Psoas muscle (tissue), 8 donors: ENCODE measurements around the gene SAMD10. TPM values are rescaled to one million over a fixed set of nuclear protein-coding genes. Genes with fewer than 3 reads are reported as not detected.
A peak's percentile ranks its signal among the peaks of the same experiment; 100 is the strongest.
"Not testable (repeated sequence)": the region's sequence is repeated elsewhere in the genome, so short reads cannot be mapped to it uniquely, and the experiment has no call there.

Experiments
- ATAC-seq, 4 donors: fragments of 200-7000 bp; cut with Tn5 transposase; one replicate each; pipeline ENCODE4 v1.9.1; 2020; ENCODE audit warnings: moderate library complexity in 3 of 4, mild to moderate bottlenecking in 2 of 4
- DNase-seq, 2 donors: peaks; one replicate each; pipeline ENCODE4 v3.0.0-alpha.2; 2020
- H3K27ac ChIP-seq: fragments of 200-600 bp; one replicate; pipeline ENCODE4 v1.8.0; 2022
- H3K27me3 ChIP-seq, 3 donors: fragments of 200-600 bp in 1 of 3; one replicate each; pipeline versions ENCODE4 v1.6.1 to v1.8.0; 2013 to 2022; ENCODE audit warnings: low read length in 2 of 3, mild to moderate bottlenecking in 2 of 3, moderate library complexity in 1 of 3; ENCODE audit not compliant: insufficient read depth in 3 of 3
- H3K36me3 ChIP-seq, 2 donors: fragments of 200-600 bp in 1 of 2; one replicate each; pipeline versions ENCODE4 v1.6.1 to v1.8.0; 2013 to 2022; ENCODE audit warnings: low read depth in 1 of 2, mild to moderate bottlenecking in 1 of 2, moderate library complexity in 1 of 2; ENCODE audit not compliant: insufficient read depth in 1 of 2
- H3K4me1 ChIP-seq: fragments of 200-600 bp; one replicate; pipeline ENCODE4 v1.8.0; 2022
- H3K4me3 ChIP-seq: fragments of 200-600 bp; one replicate; pipeline ENCODE4 v1.8.0; 2022; ENCODE audit warnings: mild to moderate bottlenecking
- H3K9me3 ChIP-seq: fragments of 200-600 bp; one replicate; pipeline ENCODE4 v1.8.0; 2022
- WGBS, 3 donors: extraction: QIAGEN DNeasy Blood & Tissue Kit; methylation state at CpG; one replicate each; pipeline versions ENCODE4 v1.1.6 to v1.1.7; 2013; 5-methylcytosine and 5-hydroxymethylcytosine counted together
- intact Hi-C, 2 donors: fragments of 100-400 bp; cut with DNase I; formaldehyde crosslinking; loops; one replicate each; pipeline versions ENCODE4 v1.11.0 to v1.14.2; 2022
- polyA plus RNA-seq, 3 donors: library from polyadenylated mRNA; stranded (reverse); fragments of 200-250 nt; gene quantifications; one replicate each; pipeline ENCODE4 v1.2.3, GENCODE V29; 2013
- total RNA-seq, 4 donors: library from RNA; stranded (reverse); fragmentation: NEBNext Ultra II Directional in 2 of 4; extraction: Animal tissue kit (Norgen Biotek cat#: 25700) in 2 of 4; gene quantifications; one replicate each; pipeline versions ENCODE4 v1.2.1 to v1.2.4, GENCODE V29; 2021 to 2023
- TF ChIP-seq, protein P1 (sequence below): fragments of 200-600 bp; IDR thresholded peaks from one replicate; pipeline ENCODE4 v1.8.0; 2022; ENCODE audit warnings: antibody characterized with exemption
- donor health status: healthy with polysubstance abuse.
- donor health status: DM: no; HTN: no; CAD: no; lungs with moderate emphysema.
- donor health status: Bipolar disorder and iron deficiency.
- donor health status: healthy.
- donor health status: DM: yes; HTN: yes; CAD: no.
- donor health status: DM: no; HTN: no; CAD: no.
- donor health status: DM: no; HTN: no; CAD: no.
- donor health status: DM: yes; HTN: yes; CAD: no.

SAMD10 gene
- total and polyA plus RNA-seq, 7 donors: 0.32 to 5.5 (median 0.56) TPM

DNA sequence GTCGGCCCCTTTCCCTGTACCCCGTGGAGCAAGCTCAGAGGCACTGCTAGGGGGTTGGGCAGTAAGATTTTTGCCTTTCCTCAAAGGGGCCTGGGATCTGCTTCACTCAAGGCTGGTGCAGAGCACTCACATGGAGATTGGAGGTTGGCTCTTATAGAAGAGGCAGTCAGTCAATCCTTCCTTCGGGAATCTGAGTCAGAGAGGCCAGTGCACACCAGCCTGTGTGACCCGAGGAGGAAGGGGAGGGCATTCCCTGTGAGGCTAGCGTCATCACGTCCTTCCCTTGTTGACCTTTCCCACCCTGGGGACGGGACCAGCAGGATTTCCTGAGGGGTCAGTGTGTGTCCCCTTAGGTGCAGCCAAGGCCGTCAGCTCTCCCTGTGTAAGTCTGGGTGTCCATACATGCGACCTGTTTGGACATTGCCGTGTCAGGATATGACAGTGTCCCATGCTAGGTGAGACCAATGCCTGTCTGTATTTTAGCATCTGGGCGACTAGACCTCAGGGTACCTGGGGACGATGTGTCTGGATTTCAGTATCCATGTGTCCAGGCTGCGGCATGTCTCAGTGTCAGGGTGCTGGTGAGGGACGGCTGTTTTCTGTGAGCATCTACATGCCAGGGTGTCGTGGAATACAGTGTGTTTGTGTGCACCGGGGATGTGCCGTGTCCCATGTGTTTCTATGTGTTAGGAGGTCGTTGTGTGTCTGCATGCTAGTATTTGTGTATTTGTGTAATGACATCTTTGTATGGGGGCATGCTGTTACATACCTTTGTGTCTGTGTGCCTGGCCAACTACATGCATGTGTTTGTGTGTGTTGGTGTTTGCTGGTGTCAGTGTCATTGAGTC is 6.9 kb downstream of the SAMD10 start:
- DNase-seq (peak in 1 of 2 donors; percentile 26), ATAC-seq (no peak)
- Histone ChIP-seq H3K36me3 (peaks cover 0 to 3% of the 10 kb centered on the region in 2 donors), H3K27ac (peak overlapping the region; percentile 53), H3K4me1 (peaks cover 10% of the 10 kb centered on the region), H3K9me3 (no peaks in the 10 kb centered on the region), H3K4me3 (no peak overlapping the region), H3K27me3 (no peaks in the 10 kb centered on the region)
- intact Hi-C loops: loop anchor here (5.0 kb wide), 2 partner anchors 185 to 435 kb away; partner anchors contain the start of gene PTK6 (in 1 of the 2)
- WGBS, 3 donors: 68 to 69% (median 69%) methylated on average over 18 of the region's 18 CpGs
- TF ChIP-seq, protein P1, sequence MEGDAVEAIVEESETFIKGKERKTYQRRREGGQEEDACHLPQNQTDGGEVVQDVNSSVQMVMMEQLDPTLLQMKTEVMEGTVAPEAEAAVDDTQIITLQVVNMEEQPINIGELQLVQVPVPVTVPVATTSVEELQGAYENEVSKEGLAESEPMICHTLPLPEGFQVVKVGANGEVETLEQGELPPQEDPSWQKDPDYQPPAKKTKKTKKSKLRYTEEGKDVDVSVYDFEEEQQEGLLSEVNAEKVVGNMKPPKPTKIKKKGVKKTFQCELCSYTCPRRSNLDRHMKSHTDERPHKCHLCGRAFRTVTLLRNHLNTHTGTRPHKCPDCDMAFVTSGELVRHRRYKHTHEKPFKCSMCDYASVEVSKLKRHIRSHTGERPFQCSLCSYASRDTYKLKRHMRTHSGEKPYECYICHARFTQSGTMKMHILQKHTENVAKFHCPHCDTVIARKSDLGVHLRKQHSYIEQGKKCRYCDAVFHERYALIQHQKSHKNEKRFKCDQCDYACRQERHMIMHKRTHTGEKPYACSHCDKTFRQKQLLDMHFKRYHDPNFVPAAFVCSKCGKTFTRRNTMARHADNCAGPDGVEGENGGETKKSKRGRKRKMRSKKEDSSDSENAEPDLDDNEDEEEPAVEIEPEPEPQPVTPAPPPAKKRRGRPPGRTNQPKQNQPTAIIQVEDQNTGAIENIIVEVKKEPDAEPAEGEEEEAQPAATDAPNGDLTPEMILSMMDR: no peak

DNA sequence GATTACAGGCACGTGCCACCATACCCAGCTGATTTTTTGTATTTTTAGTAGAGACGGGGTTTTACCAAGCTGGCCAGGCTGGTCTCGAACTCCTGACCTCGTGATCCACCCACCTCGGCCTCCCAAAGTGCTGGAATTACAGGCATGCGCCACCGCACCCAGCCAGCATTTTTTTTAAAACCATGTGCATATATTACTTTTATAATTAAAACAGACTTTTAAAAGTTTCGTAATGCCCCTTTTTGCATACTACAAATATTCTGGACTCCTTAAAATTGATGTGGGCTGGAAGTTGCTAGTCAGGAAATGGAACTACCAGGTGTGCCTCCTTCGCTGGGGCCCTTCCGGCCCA is 7.5 kb downstream of the SAMD10 start:
- intact Hi-C loops: loop anchor here (5.0 kb wide), 2 partner anchors 185 to 435 kb away; partner anchors contain the start of gene PTK6 (in 1 of the 2)
- Histone ChIP-seq H3K27ac (peak overlapping the region; percentile 53), H3K4me1 (peaks cover 10% of the 10 kb centered on the region)
- H3K36me3 ChIP-seq, H3K9me3 ChIP-seq, DNase-seq, ATAC-seq, H3K4me3 ChIP-seq, H3K27me3 ChIP-seq: not testable (repeated sequence)
- WGBS, 3 donors: 75 to 83% (median 76%) methylated on average over 10 of the region's 10 CpGs

DNA sequence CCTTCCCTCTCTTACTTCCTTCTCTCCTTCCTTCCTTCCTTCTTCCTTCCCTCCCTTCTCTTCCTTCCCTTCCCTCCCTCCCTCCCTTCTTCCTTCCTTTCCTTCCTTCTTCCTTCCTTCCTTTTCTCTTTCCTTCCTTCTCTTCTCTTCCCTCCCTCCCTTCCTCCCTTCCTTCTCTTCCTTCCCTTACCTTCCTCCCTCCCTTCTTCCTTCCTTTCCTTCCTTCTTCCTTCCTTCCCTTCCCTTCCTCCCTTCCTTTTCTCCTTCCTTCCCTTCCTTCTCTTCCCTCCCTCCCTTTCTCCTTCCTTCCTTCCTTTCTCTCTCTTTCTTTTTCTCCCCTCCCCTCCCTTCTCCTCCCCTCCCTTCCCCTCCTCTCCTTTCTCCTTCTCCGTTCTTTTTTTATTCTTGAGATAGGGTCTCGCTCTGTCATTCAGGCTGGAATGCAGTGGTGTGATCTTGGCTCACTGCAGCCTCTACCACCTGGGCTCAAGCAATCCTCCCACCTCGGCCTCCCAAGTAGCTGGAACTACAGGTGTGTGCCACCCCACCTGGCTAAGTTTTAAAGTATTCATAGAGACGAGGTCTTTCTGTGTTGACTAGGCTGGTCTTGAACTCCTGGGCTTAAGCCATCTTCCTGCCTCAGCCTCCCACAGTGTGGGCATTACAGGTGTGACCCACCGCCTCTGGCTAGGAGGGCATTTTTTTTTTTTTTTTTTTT is 8.6 kb downstream of the SAMD10 start:
- Histone ChIP-seq H3K27me3 (no peaks in the 10 kb centered on the region), H3K9me3 (no peaks in the 10 kb centered on the region), H3K36me3 (peaks cover 2 to 17% of the 10 kb centered on the region in 2 donors), H3K4me1 (peaks cover 10% of the 10 kb centered on the region), H3K4me3 (no peak overlapping the region), H3K27ac (no peak overlapping the region)
- no peak for ATAC-seq
- no peak for DNase-seq
- WGBS, 3 donors: 90 to 94% (median 92%) methylated on average over 5 of the region's 5 CpGs
- intact Hi-C loops: loop anchor here (5.0 kb wide), 2 partner anchors 184 to 434 kb away; partner anchors contain the start of gene PTK6 (in 1 of the 2)
- TF ChIP-seq, protein P1: no peak

DNA sequence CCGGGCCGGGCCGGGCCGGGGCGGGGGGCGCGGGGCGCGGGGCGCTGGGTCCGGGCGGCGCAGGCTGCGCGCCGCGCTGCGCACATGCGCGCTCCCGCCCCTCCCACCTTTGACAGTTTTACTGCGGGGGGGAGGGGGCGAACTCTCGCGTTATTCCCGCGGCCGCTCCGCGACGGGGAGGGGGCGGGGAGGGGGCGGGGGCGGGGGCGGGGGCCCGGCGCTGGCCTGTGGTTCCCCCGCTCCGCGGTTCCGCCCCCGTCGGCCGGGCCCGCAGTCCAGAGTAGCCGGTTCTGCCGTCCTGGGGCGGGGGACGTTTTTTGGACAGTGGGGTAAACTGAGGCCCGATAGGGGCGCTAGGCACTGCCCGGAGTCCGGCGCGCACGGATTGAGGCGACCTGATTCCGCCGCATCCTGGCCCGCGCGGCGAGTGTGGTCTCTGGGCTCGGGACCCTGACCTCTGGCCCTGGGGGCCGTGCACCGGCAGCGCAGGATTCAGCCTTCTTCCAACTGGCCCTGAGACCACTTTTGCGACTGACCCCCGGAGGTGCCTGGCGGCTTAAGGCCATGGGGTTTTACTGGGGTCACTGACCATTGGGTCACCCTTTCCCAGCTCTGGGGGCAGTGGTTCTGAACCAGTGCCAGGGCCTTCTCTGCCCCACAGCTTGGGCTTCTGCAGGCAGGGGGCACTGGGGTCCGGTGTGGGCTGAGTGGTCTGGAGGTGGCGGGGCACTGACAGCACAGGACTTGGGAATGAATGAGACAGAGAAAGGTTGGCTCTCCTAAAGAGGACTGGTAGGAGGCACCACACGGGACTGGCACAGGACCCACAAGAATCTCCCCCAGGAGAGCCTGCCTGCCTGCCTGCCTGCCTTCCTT is 9.4 kb downstream of the SAMD10 start, which contains the start of gene ZNF512B:
Gene ZNF512B, minus strand, starts transcription at position 93 of the 876 bp plus-strand sequence. CDS start 1,980 bp downstream, outside the sequence.
- peak; percentile 72 to 87 for DNase-seq
- peaks cover 10% of the 10 kb centered on the region for H3K4me1 ChIP-seq
- H3K4me3 ChIP-seq: peak within 1 kb of the TSS; percentile 76
- intact Hi-C loops: loop anchor here (5.0 kb wide), 3 partner anchors 73 to 433 kb away; partner anchors contain the start of genes DNAJC5 (in 1 of the 2) and PTK6 (in 1 of the 2)
- ATAC-seq: peak; percentile 41 to 65 (median 63)
- H3K9me3 ChIP-seq: no peaks in the 10 kb centered on the region
- H3K27me3 ChIP-seq: no peaks in the 10 kb centered on the region
- TF ChIP-seq, protein P1: no peak
- peak within 1 kb of the TSS; percentile 66 for H3K27ac ChIP-seq
- 3 to 10% (median 9%) methylated on average over 19 to 73 of the region's 73 CpGs for WGBS, 3 donors
- peaks cover 2 to 17% of the 10 kb centered on the region in 2 donors for H3K36me3 ChIP-seq
